Fibroblast of the aortic adventitia (primary cell): ENCODE data around the gene RAD51B. TPM values are rescaled to one million over a fixed set of nuclear protein-coding genes. Genes with fewer than 3 reads are reported as not detected.

Source experiments
- DNase-seq: peaks from one replicate; pipeline ENCODE4 v3.0.0-alpha.2; 2010; ENCODE audit warnings: low read depth
- H3K4me3 ChIP-seq: 2 replicates; pipeline ENCODE4 v1.5.1; 2011; ENCODE audit warnings: low read depth, mild to moderate bottlenecking, control low read depth, low read length, moderate library complexity
- CTCF ChIP-seq: IDR thresholded peaks from 2 replicates; pipeline ENCODE4 v1.5.1; 2011; ENCODE audit warnings: mild to moderate bottlenecking, low read length, control low read depth, inconsistent platforms; ENCODE audit not compliant: insufficient read depth
- total RNA-seq: library from RNA; depleted of rRNA; stranded (reverse); fragments of >200 nt; gene quantifications from 2 replicates; pipeline ENCODE4 v1.2.3, GENCODE V29; 2012; ENCODE audit warnings: low replicate concordance

The RAD51B gene
- total RNA-seq, 1 donor = 28.7 TPM

- DNase-seq = no peak
- no peak overlapping the region for H3K4me3 ChIP-seq
- TF ChIP-seq CTCF = no peak
Observed at GRCh38 chr14:68756000-68756481, 936.5 kb downstream of the RAD51B start.

GRCh38 chr14:68756734-68757133, 937.2 kb downstream of the RAD51B start:
- no peak for TF ChIP-seq CTCF
- no peak overlapping the region for H3K4me3 ChIP-seq
- no peak for DNase-seq

GRCh38 chr14:68757618-68758081, 938.1 kb downstream of the RAD51B start:
- no peak overlapping the region for H3K4me3 ChIP-seq
- TF ChIP-seq CTCF = no peak
- DNase-seq = no peak

GRCh38 chr14:68758301-68758700, 938.7 kb downstream of the RAD51B start:
- TF ChIP-seq CTCF = no peak
- no peak for DNase-seq
- H3K4me3 ChIP-seq = no peak overlapping the region

- no peak for DNase-seq
Observed at GRCh38 chr14:68759017-68759560, 939.5 kb downstream of the RAD51B start.

GRCh38 chr14:68759937-68760336, 940.4 kb downstream of the RAD51B start:
- no peak for DNase-seq
- no peak for TF ChIP-seq CTCF
- H3K4me3 ChIP-seq = no peak overlapping the region

More at GRCh38 chr14:68759017-68759560, 939.5 kb downstream of the RAD51B start:
- H3K4me3 ChIP-seq = no peak overlapping the region
- TF ChIP-seq CTCF = no peak

- no peak for DNase-seq
- TF ChIP-seq CTCF = no peak
- H3K4me3 ChIP-seq = no peak overlapping the region
Observed at GRCh38 chr14:68760761-68761160, 941.2 kb downstream of the RAD51B start.
